ENCODE results near the gene TBC1D12. TPM values are rescaled to one million over a fixed set of nuclear protein-coding genes. Genes with fewer than 3 reads are reported as not detected.
"Not testable (repeated sequence)": the region's sequence is repeated elsewhere in the genome, so short reads cannot be mapped to it uniquely, and the experiment has no call there.

Gene TBC1D12
- total RNA-seq, 1 experiment from 2014 or later = 18.0 TPM

DNA sequence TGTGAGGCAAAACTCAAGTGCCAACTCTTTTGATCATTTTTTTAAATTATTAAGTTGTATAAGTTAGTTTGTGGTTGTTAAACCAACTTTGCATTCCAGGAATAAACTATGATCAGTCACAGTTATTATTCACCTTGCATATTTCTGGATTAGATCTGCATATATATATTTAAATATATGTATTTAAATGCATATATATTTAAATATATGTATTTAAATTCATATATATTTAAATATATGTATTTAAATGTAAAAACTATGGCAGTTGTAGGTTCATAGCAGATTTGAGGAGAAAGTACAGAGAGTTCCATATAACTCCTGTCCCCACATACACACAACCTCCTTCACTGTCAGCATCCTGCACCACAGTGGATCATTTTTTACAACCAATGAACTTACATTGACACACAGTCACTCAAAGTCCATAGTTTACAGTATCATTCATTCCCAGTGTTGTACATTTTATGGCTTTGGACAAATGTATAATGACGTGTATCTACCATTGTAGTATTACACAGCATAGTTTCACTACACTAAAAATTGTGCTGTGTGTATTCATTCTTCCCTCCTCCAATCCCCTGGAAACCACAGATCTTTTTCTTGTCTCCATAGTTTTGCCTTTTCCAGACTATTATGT is 49.7 kb downstream of the TBC1D12 start:
- no peak for DNase-seq (ENCODE audit: low read depth)

DNA sequence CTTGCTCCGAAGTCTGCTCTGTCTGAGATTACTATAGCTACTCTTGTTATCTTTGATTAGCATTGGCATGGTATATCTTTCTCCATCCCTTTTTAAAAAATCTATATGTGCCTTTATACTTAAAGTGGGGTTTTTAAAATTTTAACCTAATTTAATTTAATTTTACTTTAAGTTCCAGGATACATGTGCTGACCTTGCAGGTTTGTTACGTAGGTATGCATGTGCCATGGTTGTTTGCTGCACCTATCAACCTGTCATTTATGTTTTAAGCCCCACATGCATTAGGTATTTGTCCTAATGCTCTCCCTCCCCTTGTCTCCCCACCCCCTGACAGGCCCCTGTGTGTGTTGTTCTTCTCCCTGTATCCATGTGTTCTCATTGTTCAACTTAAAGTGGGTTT is 54.6 kb downstream of the TBC1D12 start:
- no peak for DNase-seq (ENCODE audit: low read depth)

DNA sequence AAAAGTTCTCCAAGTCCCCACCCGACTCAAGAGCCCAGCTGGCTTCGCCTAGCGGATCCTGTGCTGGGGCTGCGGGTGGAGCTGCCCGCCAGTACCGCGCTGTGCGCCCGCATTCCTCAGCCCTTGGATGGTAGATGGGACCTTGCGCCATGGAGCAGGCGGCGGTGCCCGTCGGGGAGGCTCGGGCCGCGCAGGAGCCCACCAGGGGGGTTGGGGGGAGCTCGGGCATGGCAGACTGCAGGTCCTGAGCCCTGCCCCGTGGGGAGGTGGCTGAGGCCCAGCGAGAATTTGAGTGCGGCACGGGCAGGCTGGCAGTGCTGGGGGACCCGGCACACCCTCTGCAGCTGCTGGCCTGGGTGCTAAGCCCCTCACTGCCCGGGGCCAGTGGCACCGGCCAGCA is 57.0 kb downstream of the TBC1D12 start:
- DNase-seq (ENCODE audit: low read depth) = no peak

GRCh38 chr10:94461503-94461902 is 59.2 kb downstream of the TBC1D12 start:
- no peak for DNase-seq (ENCODE audit: low read depth)

GRCh38 chr10:94462130-94462529 is 59.8 kb downstream of the TBC1D12 start:
- no peak for DNase-seq (ENCODE audit: low read depth)

- DNase-seq (ENCODE audit: low read depth) = no peak
Measured at GRCh38 chr10:94465684-94466083, 63.3 kb downstream of the TBC1D12 start.

- DNase-seq (ENCODE audit: low read depth) = no peak
Measured at GRCh38 chr10:94481410-94481809, 79.1 kb downstream of the TBC1D12 start.

GRCh38 chr10:94483970-94484369 is 81.6 kb downstream of the TBC1D12 start:
- no peak for DNase-seq (ENCODE audit: low read depth)

GRCh38 chr10:94485094-94485493 is 82.8 kb downstream of the TBC1D12 start:
- no peak for DNase-seq (ENCODE audit: low read depth)

DNA sequence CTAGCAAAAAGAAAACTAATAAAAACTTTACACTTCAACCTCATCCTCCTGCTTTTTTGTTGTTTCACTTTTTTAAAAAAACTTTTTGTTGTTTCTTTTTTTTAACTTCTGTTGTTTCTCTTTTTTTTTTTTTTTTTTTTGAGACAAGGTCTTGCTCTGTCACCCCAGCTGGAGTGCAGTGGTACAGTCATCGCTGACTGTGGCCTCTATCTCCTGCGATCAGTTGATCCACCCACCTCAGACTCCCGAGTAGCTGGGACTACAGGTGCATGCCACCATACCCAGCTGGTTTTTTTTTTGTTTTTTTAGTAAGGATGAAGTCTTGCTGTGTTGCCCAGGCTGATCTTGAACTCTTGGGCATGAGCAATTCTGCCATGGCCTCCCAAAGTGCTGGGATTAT is 85.2 kb downstream of the TBC1D12 start:
- no peak for DNase-seq (ENCODE audit: low read depth)

- DNase-seq (ENCODE audit: low read depth) = no peak
Measured at GRCh38 chr10:94489107-94489506, 86.8 kb downstream of the TBC1D12 start.

DNA sequence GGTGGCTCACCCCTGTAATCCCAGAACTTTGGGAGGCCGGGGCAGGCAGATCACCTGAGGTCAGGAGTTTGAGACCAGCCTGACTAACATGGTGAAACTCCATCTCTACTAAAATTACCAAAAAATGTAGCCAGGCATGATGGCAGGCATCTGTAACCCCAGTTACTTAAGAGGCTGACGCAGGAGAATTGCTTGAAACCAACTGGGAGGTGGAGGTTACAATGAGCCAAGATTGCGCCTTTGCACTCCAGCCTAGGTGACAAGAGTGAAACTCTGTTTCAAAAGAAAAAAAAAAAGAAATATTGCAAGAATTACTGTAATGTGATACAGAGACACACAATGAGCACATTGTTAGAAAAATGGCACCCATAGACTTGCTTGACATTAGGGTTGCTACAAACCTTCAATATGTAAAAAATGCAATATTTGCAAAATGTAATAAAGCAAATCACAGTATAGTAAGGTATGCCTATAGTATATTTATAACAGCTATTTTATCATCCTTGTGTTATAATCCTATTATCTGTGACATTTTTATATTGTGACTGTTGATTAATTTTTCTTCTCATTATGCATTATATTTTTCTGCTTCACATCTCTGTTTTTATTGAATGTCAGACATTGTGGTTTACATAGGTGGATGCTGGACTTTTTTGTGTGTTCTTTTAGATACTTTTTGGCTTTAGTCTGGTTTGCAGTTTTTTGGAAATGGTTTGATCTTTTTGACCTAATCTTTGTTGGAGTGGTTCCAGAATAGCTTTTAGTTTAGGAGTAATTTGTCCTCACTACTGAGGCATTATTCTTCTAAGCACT is 87.8 kb downstream of the TBC1D12 start:
- DNase-seq (ENCODE audit: low read depth) = no peak

DNA sequence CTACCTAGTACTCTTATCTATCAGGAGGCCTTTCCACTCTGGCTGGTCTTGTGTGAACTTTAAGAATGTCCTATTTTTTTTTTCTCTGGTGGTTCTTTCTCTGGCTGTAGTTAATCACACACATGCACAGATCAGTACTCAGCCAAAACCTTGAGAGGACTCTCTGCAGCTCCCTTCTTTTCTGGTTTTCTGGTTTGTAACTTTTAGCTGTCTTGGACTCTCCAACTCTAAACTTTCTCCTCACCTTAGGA is 88.4 kb downstream of the TBC1D12 start:
- DNase-seq (ENCODE audit: low read depth) = no peak

DNA sequence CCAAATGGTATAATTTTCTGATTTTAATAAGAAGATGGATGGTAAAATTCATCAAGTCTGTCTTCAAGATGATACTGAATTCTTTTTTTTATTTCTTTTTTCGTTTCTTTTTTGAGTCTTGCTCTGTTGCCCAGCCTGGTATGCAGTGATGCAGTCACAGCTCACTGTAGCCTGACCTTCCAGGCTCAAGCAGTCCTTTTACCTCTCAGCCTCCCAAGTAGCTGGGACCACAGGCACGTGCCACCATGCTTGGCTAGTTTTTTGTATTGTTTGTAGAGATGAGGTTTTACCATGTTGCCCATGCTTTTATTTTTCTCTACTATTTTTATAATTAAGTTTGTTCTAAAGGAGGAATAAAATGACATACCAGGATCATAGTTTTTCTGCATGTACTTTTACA is 91.1 kb downstream of the TBC1D12 start:
- DNase-seq (ENCODE audit: low read depth) = no peak

DNA sequence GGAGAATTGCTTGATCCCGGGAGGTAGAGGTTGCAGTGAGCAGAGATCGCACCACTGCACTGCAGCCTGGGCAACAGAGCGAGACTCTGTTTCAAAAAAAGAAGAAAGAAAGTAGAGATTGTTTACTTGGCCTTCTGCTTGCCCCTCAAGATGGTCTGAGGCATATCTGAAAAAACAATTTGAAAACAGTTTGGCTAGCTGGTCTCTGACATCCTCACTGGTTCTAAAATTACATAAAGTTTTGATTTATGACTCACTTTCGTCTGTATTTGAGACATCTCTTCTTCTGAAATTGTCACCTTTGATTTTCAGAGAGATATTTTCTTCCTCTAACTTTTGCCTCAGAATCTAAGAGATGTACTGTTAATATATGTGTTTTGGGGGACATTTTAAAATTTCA is 93.7 kb downstream of the TBC1D12 start:
- DNase-seq (ENCODE audit: low read depth) = peak; percentile 31

GRCh38 chr10:94496646-94497045 is 94.3 kb downstream of the TBC1D12 start:
- DNase-seq (ENCODE audit: low read depth) = no peak

DNA sequence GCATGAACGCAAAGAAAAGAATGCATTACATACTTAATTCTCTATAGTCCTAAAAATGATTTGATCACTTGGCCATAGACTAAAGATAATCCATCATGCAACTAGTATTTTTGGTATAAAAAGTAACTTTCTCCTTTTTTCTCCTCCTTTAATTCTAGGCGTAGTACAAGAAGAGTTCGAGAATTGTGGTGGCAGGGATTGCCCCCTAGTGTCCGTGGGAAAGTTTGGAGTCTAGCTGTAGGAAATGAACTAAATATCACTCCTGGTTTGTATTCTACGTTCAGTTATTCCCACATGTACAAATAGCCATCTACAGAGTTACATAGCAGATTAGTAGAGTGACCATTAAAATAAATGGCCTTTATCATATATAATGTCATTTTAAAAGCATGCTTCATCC is 97.7 kb downstream of the TBC1D12 start:
- DNase-seq (ENCODE audit: low read depth) = peak; percentile 23

DNA sequence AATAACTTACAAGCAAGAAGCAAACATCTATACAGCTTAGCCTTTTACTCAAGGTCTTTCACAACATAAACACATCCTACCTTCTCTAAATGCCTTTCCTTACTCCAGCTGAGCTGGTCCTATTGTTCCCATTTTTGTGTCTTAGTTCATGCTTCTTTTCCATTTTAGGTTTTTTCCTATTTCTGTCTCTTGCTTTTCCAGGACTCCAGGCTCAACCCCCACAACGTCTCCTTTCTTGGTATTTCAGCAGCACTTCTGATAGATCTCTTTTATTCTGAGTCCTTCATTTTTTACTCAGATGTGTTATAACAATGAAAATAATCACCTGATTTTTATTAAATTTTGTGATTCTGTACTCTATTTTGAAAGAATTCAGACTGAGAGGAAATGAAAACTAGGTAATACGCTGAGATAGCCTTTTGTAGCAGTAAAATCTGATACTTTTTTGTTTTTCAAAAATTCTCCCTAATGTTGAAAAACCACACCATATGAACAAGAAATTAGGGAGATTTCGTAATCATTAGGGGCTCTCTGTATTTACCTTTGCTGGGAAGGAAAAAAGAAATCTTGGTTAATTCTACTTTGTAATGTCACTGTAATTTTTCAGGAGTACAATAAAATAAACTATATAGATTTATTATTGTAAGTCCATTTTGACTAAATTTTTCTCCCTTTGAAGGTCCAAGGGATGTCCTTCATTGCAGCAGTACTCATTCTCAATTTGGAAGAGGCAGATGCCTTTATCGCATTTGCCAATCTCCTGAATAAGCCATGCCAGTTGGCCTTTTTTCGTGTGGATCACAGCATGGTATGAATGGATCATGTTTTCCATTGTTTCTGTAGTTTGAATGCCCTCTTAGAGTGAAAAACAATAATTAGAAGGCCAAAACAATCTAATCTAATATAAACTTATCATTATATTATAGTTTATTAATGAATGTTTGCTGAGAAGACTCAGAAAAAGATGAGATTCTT is 119.2 kb downstream of the TBC1D12 start:
- DNase-seq (ENCODE audit: low read depth) = no peak

DNA sequence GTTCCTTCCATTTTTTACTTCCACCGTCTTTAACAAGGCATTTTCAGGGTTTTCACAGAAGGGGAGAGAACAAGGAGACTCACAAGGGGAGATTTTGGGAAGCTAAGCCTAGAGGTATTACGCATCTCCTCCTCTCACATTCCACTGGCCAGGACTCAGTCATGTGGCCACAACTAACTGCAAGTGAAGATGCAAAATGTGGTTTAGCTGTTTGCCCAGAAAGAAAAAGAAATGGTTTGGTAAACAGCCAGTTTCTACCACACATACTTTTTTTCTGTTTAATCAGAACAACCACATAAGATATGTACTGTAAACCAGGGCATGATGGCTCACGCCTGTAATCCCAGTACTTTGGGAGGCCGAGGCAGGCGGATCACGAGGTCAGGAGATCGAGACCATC is 121.8 kb downstream of the TBC1D12 start:
- peak; percentile 87 for DNase-seq (ENCODE audit: low read depth)

GRCh38 chr10:94524711-94525110 is 122.4 kb downstream of the TBC1D12 start:
- DNase-seq (ENCODE audit: low read depth) = no peak

- DNase-seq (ENCODE audit: low read depth) = not testable (repeated sequence)
Measured at GRCh38 chr10:94531550-94531949, 129.2 kb downstream of the TBC1D12 start.

GRCh38 chr10:94533027-94533426 is 130.7 kb downstream of the TBC1D12 start:
- no peak for DNase-seq (ENCODE audit: low read depth)
